Tibial artery (tissue), 4 donors: ENCODE results near the gene SSBP4.

Source experiments
- DNase-seq, 2 donors: peaks; one replicate each; pipeline ENCODE4 v3.0.0-alpha.2; 2019
- H3K27ac ChIP-seq, 2 donors: fragments of 200-600 bp; sonication (generic) in 1 of 2; 1 replicate in 1 of 2; 2 replicates in 1 of 2; pipeline ENCODE4 v1.5.1; 2018 to 2019; ENCODE audit warnings: mild to moderate bottlenecking in 1 of 2
- H3K27me3 ChIP-seq, 2 donors: fragments of 200-600 bp; sonication (generic) in 1 of 2; one replicate each; pipeline versions ENCODE4 v1.5.1 to v1.6.0; 2016 to 2019
- H3K36me3 ChIP-seq, 3 donors: fragments of 200-600 bp; sonication (generic) in 2 of 3; one replicate each; pipeline ENCODE4 v1.5.1; 2016 to 2019; ENCODE audit warnings: mild to moderate bottlenecking in 2 of 3
- H3K4me1 ChIP-seq, 4 donors: fragments of 200-600 bp; sonication (generic) in 2 of 4; 1 replicate in 3 of 4; 2 replicates in 1 of 4; pipeline ENCODE4 v1.5.1; 2016 to 2019
- H3K4me3 ChIP-seq, 2 donors: fragments of 200-600 bp; sonication (generic) in 1 of 2; 1 replicate in 1 of 2; 2 replicates in 1 of 2; pipeline ENCODE4 v1.5.1; 2018 to 2019; ENCODE audit warnings: mild to moderate bottlenecking in 2 of 2
- H3K9me3 ChIP-seq, 3 donors: fragments of 200-600 bp; sonication (generic) in 1 of 3; one replicate each; pipeline ENCODE4 v1.5.1; 2016 to 2019
- CTCF ChIP-seq, 2 experiments: fragments of 200-600 bp in 1 of 2; fragments of 450-650 bp in 1 of 2; IDR thresholded peaks; one replicate each; pipeline ENCODE4 v1.5.1; 2017 to 2019; ENCODE audit warnings: antibody characterized with exemption in 2 of 2, mild to moderate bottlenecking in 1 of 2, moderate library complexity in 1 of 2
- intact Hi-C: fragments of 100-400 bp; cut with DNase I; formaldehyde crosslinking; loops from one replicate; pipeline ENCODE4 v1.15.0; 2023; ENCODE audit warnings: low total_unique reads

SSBP4 gene

GRCh38 chr19:18392417-18392816 lies 26.8 kb upstream of the SSBP4 start:
- intact Hi-C loops = no loop called here
- DNase-seq = peak; percentile 68 to 78
- H3K27ac ChIP-seq = no peak overlapping the region

GRCh38 chr19:18392926-18393325 lies 26.3 kb upstream of the SSBP4 start:
- Histone ChIP-seq H3K36me3 (no peaks in the 10 kb centered on the region), H3K4me1 (peaks cover 0 to 10% (median 6%) of the 10 kb centered on the region in 4 donors), H3K27ac (no peak overlapping the region), H3K27me3 (peaks cover 0 to 25% of the 10 kb centered on the region in 2 donors), H3K4me3 (no peak overlapping the region), H3K9me3 (no peaks in the 10 kb centered on the region)
- no peak for TF ChIP-seq CTCF (IDR thresholded peaks at IDR 0.05)
- intact Hi-C loops = no loop called here
- DNase-seq = no peak

More at GRCh38 chr19:18392417-18392816, 26.8 kb upstream of the SSBP4 start:
- no peak overlapping the region for H3K4me3 ChIP-seq
- H3K36me3 ChIP-seq = no peaks in the 10 kb centered on the region
- peaks cover 0 to 12% (median 8%) of the 10 kb centered on the region in 4 donors for H3K4me1 ChIP-seq
- peaks cover 0 to 20% of the 10 kb centered on the region in 2 donors for H3K27me3 ChIP-seq
- no peaks in the 10 kb centered on the region for H3K9me3 ChIP-seq
- TF ChIP-seq CTCF (IDR thresholded peaks at IDR 0.05) = no peak

DNA sequence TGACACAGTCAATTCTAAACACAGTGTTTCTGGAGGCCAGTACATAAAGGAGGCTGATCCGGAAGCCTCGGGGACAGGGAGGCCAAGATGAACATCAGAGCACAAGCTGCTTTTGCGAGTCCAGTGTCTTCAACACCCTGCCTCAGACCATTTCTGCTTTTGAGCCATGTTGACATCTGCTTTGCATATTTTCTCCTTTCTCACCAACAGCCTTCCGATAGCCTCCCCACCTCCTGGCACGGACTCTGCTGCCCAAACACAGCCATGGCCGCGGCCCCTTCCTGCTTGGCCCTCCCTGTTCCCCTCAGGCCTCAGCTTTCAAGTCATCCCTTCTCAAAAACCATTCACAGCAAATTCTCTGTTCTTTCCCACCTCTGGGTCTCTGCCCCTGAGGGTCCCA lies 25.4 kb upstream of the SSBP4 start:
- Histone ChIP-seq H3K27me3 (peaks cover 0 to 32% of the 10 kb centered on the region in 2 donors), H3K27ac (no peak overlapping the region), H3K9me3 (no peaks in the 10 kb centered on the region), H3K4me1 (peaks cover 0 to under 1% (median 0%) of the 10 kb centered on the region in 4 donors), H3K4me3 (no peak overlapping the region), H3K36me3 (no peaks in the 10 kb centered on the region)
- peak in 1 of 2 donors; percentile 54 for DNase-seq
- intact Hi-C loops = no loop called here
- TF ChIP-seq CTCF (IDR thresholded peaks at IDR 0.05) = no peak

DNA sequence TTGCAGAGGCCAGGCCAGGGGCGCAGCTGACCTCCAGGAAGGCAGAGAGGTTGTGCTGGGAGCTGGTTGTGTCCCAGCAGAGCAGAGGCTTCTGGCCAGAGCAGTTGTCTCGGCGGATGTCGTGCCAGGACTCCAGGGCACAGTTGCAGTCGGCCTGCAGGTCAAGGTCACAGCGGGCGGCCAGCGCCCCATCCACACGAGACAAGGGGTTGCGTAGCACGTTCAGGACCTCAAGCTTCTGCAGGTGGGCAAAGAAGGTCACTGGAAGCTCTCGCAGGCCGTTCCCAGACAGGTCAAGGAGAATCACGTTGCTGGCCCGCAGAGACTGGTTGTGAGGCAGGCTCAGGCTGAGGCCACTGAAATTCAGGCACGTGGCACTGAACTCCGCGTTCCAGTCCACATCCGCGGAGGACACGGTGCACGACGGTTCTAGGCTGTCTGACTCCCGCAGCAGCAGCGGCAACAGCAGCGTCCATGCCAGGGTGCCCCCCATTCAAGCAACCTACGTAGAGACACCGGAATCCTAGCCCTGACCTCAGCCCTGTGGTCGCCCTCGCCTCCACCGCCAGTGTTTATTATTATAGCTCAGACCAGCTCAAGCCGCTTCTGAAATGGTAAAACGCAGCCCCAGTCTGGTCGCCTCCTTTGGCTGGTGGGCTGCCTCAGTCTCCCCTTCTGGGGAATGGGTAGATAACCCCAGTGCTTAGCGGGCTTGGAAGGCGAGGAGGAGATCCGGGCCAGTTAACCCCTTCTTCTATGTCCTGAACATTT lies 22.5 kb upstream of the SSBP4 start:
- Histone ChIP-seq H3K27me3 (peaks cover 0 to 32% of the 10 kb centered on the region in 2 donors), H3K27ac (no peak overlapping the region), H3K4me1 (no peaks in the 10 kb centered on the region), H3K4me3 (peak overlapping the region; percentile 34 to 39), H3K36me3 (no peaks in the 10 kb centered on the region), H3K9me3 (no peaks in the 10 kb centered on the region)
- no peak for TF ChIP-seq CTCF (IDR thresholded peaks at IDR 0.05)
- no peak for DNase-seq
- intact Hi-C loops = loop anchor here (5.0 kb wide), 1 partner anchor 44 kb away; no protein-coding TSS in a partner anchor

GRCh38 chr19:18397242-18398202 lies 21.7 kb upstream of the SSBP4 start, which contains the start of gene LRRC25:
Gene LRRC25 (minus strand): TSS chr19:18397622. CDS start chr19:18396963, 659 bp downstream.
- H3K9me3 ChIP-seq = no peaks in the 10 kb centered on the region
- intact Hi-C loops = loop anchor here (5.0 kb wide), 1 partner anchor 45 kb away; no protein-coding TSS in a partner anchor
- TF ChIP-seq CTCF (IDR thresholded peaks at IDR 0.05) = no peak
- H3K27me3 ChIP-seq = peaks cover 0 to 40% of the 10 kb centered on the region in 2 donors
- H3K27ac ChIP-seq = no peak within 1 kb of the TSS
- no peaks in the 10 kb centered on the region for H3K36me3 ChIP-seq
- peak; percentile 59 to 78 for DNase-seq
- H3K4me3 ChIP-seq = peak within 1 kb of the TSS; percentile 34 to 39
- H3K4me1 ChIP-seq = no peaks in the 10 kb centered on the region
